LoVo (cell line): ENCODE data around the gene PPP1CC.
"Not testable (repeated sequence)": the region's sequence is repeated elsewhere in the genome, so short reads cannot be mapped to it uniquely, and the experiment has no call there.

Source experiments
- DNase-seq: peaks from one replicate; pipeline ENCODE4 v3.0.0-alpha.2; 2016; ENCODE audit warnings: low spot score

Gene PPP1CC

GRCh38 chr12:110725267-110725666 lies 17.4 kb downstream of the PPP1CC start:
- no peak for DNase-seq

- not testable (repeated sequence) for DNase-seq
Observed at GRCh38 chr12:110722892-110723291, 19.8 kb downstream of the PPP1CC start.

- no peak for DNase-seq
Observed at GRCh38 chr12:110721570-110721969, 21.1 kb downstream of the PPP1CC start.

- DNase-seq, result no peak
Observed at GRCh38 chr12:110720516-110720915, 22.2 kb downstream of the PPP1CC start.

GRCh38 chr12:110718222-110718908 lies 24.3 kb downstream of the PPP1CC start:
- DNase-seq, result no peak

- DNase-seq, result no peak
Observed at GRCh38 chr12:110717037-110717436, 25.7 kb downstream of the PPP1CC start.

GRCh38 chr12:110708917-110709316 lies 33.8 kb downstream of the PPP1CC start:
- DNase-seq, result no peak

- no peak for DNase-seq
Observed at GRCh38 chr12:110705309-110705708, 37.4 kb downstream of the PPP1CC start.

- DNase-seq, result peak; percentile 25
Observed at GRCh38 chr12:110704750-110705149, 37.9 kb downstream of the PPP1CC start.

GRCh38 chr12:110704231-110704630 lies 38.5 kb downstream of the PPP1CC start:
- DNase-seq, result no peak

GRCh38 chr12:110702081-110702480 lies 40.6 kb downstream of the PPP1CC start:
- no peak for DNase-seq

- no peak for DNase-seq
Observed at GRCh38 chr12:110699591-110700445, 42.9 kb downstream of the PPP1CC start.

GRCh38 chr12:110698171-110698902 lies 44.4 kb downstream of the PPP1CC start:
- peak; percentile 61 for DNase-seq

- no peak for DNase-seq
Observed at GRCh38 chr12:110697236-110697635, 45.5 kb downstream of the PPP1CC start.

GRCh38 chr12:110696283-110696682 lies 46.4 kb downstream of the PPP1CC start:
- DNase-seq, result no peak

- no peak for DNase-seq
Observed at GRCh38 chr12:110694330-110694901, 48.3 kb downstream of the PPP1CC start.

- DNase-seq, result no peak
Observed at GRCh38 chr12:110693731-110694130, 49.0 kb downstream of the PPP1CC start.

GRCh38 chr12:110690127-110690430 lies 52.6 kb downstream of the PPP1CC start:
- no peak for DNase-seq

GRCh38 chr12:110689281-110690126 lies 53.2 kb downstream of the PPP1CC start:
- DNase-seq, result no peak

GRCh38 chr12:110688446-110689280 lies 54.0 kb downstream of the PPP1CC start, which contains the start of gene HVCN1:
TSS of gene HVCN1 (minus strand) at chr12:110689115. CDS start at chr12:110683245, 5,870 bp downstream.
- no peak for DNase-seq
